GM21737 (cell line): ENCODE measurements around the gene CDC42BPB.

ENCODE experiments used
- ATAC-seq: cut with Tn5 transposase; IDR thresholded peaks from one replicate; pipeline ENCODE4 v1.9.1; 2021; ENCODE audit warnings: mild to moderate bottlenecking, moderate library complexity; ENCODE audit not compliant: unreplicated experiment

Gene CDC42BPB

DNA sequence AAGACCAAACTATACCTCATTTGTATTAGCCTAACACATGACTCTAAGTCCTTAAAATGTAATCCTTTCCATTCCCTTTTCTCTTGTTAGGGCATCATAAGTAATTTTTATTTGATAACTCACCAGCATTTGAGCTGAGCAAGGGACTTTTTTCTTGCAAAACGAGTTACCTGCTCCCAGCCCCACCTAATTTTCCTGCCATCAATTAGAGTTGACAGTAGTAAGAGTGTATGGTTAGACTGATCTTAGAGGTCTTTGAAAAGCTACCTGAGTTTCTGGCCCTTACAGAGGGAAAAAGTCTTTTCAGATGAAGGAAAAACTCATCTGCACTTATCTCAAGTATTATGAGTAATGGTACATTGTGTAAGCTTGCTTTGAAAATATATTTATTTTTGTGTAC is 168.6 kb downstream of the CDC42BPB start:
- no peak for ATAC-seq

DNA sequence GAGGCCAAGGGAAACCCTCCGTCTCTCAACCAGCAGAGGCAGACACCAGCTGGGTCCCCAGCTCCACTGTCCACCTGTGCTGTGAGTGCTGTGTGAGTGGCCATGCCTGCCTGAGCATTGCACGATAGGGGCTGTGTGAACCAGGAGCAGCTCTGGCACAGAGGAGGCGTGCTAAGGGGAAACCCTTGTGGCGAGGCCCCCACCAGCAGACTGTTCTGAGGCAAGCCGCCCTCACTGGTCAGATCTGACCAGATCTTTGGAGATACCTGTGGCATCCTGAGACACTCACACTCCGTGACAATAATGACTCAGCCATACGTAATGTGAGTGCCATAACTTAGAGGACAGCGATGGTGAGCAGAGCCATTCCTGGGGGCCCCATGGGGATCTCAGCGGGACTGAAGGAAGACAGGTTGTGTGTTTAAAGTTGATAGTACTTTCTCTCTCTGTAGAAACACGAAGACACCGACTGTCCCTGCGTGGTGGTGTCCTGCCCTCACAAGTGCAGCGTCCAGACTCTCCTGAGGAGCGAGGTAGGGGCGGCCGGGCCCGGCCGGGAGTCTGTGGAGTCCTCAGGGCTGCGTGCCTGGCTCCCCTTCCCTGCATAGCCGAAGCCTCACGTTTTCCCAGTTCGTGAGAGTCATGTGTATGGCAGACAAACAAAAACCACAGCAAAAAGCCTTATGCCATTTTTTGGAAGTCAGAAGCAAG is 171.5 kb downstream of the CDC42BPB start:
- no peak for ATAC-seq

DNA sequence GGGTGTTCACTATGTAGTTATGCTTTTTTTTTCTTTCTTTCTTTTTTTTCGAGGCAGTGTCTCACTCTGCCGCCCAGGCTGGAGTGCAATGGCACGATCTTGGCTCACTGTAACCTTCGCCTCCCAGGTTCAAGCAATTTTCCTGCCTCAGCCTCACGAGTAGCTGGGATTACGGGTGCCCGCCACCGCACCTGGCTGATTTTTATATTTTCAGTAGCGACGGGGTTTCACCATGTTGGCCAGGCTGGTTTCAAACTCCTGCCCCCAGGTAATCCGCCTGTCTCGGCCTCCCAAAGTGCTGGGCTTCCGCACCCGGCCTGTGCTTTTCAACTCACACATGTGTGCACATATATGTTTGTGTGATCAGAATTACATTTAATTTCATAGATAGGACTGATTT is 173.8 kb downstream of the CDC42BPB start:
- no peak for ATAC-seq

DNA sequence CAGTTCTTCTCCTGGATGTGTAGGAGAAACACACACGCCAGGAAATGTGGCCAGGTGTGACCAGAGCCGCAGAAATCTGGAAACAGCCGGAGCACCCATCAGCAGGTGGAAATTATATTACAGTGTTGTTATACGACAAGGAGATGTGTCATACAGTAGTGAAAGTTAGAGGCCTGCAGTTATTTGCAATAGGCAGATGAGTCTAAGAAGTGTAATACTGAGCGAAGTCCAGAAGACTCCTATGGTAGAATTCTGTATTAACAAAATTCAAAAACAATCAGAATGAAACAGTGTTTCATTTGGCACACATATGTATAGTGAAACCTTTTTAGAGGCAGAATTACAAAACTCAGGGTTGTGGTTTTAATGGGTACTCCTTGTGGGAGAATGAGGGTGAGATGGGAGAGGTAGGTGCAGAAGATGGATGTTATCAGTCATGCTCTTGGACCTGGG is 174.2 kb downstream of the CDC42BPB start:
- no peak for ATAC-seq
